ENCODE results near the gene CD44.

The CD44 gene

GRCh38 chr11:35169112-35169511 lies 30.1 kb downstream of the CD44 start:
- TF ChIP-seq, protein P1, sequence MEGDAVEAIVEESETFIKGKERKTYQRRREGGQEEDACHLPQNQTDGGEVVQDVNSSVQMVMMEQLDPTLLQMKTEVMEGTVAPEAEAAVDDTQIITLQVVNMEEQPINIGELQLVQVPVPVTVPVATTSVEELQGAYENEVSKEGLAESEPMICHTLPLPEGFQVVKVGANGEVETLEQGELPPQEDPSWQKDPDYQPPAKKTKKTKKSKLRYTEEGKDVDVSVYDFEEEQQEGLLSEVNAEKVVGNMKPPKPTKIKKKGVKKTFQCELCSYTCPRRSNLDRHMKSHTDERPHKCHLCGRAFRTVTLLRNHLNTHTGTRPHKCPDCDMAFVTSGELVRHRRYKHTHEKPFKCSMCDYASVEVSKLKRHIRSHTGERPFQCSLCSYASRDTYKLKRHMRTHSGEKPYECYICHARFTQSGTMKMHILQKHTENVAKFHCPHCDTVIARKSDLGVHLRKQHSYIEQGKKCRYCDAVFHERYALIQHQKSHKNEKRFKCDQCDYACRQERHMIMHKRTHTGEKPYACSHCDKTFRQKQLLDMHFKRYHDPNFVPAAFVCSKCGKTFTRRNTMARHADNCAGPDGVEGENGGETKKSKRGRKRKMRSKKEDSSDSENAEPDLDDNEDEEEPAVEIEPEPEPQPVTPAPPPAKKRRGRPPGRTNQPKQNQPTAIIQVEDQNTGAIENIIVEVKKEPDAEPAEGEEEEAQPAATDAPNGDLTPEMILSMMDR (IDR thresholded peaks at IDR 0.05), result no peak

GRCh38 chr11:35169754-35170153 lies 30.8 kb downstream of the CD44 start:
- TF ChIP-seq, protein P1 (IDR thresholded peaks at IDR 0.05), result no peak

DNA sequence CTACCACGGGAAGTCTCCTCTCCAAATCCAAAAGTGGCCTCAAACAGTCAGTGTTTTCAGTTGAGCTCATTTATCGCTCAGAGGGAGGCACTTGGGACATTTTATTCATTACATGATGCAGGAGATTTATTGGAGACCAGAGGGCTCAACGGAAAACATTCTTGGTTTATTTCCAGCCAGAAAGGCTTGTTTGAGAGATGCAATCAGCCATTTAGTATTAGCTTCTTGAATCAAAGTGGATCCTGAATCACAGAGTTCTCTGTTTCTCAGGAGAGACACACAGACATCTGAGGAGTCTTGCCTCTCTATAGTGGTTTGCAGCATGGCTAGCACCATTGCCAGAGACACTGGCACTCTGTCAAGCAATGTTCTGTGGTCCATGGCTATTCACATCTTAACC lies 31.5 kb downstream of the CD44 start:
- TF ChIP-seq, protein P1 (IDR thresholded peaks at IDR 0.05), result no peak

- TF ChIP-seq, protein P1 (IDR thresholded peaks at IDR 0.05), result no peak
These were observed 32.3 kb downstream of the CD44 start for GRCh38 chr11:35171226-35171625.

DNA sequence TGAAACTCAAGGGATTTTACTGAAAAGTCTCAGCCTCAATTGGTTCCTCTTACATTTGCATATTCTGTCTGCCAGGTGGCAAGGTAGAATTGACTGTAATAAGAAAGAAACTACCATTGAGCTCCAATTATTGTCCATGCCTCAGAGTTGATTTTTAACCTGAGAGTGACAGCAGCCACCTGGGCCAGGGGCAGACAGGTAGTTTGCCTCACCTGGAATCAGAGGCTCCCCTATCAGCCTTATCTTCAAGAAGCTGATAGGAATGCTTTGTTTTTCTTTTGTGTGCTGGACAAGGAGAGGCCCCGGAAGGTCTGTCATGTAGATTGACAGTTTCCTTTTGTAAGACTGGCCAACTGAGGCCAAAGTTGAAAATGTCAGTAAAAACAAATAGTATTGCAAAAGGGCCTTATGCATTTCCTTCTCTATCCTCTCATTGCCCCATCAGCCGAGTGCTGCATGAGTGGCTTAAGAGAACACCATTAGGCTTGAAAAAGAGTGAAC lies 34.1 kb downstream of the CD44 start:
- TF ChIP-seq, protein P1 (IDR thresholded peaks at IDR 0.05), result no peak

DNA sequence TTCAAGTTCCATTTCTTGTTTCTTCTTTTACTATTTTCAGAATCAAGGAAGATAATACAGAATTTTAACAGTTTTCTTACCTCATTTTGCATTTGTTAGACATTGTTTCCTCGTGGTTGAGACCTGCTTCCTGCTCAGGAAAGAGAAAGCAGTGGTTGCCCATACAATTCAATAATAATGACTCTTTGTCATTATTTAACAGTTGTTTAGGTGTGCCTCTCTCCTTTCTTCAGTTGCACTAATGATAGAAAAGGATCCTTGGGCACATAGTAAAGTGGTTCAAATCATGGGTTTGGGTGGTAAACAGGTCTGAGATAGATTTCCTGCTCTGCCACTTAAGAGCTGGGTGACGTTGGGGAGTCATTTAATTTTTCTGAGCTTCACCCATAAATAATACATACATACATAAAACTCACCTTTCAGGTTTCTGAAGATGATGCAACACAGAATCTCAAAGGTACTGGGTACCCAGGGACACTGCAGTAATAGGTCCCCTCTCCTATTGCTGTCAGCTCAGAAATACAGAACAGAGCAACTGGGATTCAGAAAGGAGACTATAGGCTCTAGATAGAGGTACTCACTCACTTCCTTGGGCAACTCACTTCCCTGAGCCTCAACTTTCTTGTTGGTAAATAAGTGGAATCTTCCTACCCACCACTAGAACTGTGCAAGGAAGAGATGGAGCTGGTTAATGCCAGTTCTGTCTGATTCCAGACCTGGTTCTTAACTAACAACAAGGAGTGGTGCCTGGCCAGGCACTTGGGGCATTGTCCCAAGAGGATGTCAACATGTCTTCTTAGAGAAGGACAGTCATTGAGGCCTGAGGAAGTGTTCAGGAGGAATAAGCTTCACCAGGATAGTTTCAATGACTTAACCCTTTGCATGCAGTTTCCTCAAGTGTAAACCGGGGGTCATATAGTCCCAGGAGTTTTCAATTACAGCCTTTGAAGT lies 34.9 kb downstream of the CD44 start:
- TF ChIP-seq, protein P1 (IDR thresholded peaks at IDR 0.05), result no peak

DNA sequence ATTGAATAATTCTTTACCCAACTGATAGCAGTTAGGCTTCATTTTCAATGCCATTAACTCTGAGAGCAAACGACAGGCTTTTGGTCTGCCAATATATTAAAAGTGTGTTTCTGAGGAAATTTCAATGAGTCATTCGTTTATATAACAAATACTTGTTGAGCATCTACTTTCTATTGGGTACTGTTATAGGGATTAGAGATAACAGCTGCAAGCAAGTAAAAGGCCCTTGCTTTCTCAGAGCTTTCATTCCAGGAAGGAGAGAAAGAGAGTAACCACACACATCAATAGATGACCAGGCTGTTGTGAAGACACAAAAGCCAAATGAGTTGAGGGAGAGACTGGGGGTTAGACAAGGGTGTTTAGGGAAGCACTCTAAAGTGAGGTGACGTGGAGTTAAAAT lies 35.7 kb downstream of the CD44 start:
- TF ChIP-seq, protein P1 (IDR thresholded peaks at IDR 0.05), result no peak
